GM12875 (cell line): Measurements from ENCODE around the gene SUN2.

ENCODE experiments used
- H3K4me3 ChIP-seq: one replicate; pipeline ENCODE4 v1.5.1; 2011; ENCODE audit warnings: low read depth, low read length, control low read depth
- TF ChIP-seq, protein P1 (sequence below): IDR thresholded peaks from 2 replicates; pipeline ENCODE4 v1.5.1; 2011; ENCODE audit warnings: low read depth, mild to moderate bottlenecking, control low read depth, inconsistent platforms, low read length, moderate library complexity, borderline replicate concordance; ENCODE audit not compliant: insufficient read depth

Gene SUN2

DNA sequence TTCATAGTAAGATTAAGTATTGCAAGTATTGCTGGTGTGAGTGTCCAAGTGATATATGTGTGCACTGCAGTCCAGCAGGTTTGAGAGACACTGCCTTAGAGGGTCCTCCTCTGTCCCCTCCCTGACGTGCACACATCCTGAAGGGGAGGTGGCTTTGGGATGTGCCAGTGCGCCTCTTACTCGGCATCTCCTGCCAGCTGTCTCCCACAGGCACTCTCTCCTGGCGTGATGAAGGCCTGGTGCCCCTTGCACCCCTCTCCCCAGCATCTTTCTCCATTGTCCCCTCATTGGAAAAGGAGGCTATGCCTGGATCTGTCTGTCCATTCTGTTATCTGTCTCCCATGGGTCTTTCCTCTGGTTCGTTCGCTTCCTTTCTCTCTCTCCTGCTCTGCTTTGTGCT is 25.9 kb downstream of the SUN2 start:
- H3K4me3 ChIP-seq, result no peak overlapping the region
- TF ChIP-seq, protein P1, sequence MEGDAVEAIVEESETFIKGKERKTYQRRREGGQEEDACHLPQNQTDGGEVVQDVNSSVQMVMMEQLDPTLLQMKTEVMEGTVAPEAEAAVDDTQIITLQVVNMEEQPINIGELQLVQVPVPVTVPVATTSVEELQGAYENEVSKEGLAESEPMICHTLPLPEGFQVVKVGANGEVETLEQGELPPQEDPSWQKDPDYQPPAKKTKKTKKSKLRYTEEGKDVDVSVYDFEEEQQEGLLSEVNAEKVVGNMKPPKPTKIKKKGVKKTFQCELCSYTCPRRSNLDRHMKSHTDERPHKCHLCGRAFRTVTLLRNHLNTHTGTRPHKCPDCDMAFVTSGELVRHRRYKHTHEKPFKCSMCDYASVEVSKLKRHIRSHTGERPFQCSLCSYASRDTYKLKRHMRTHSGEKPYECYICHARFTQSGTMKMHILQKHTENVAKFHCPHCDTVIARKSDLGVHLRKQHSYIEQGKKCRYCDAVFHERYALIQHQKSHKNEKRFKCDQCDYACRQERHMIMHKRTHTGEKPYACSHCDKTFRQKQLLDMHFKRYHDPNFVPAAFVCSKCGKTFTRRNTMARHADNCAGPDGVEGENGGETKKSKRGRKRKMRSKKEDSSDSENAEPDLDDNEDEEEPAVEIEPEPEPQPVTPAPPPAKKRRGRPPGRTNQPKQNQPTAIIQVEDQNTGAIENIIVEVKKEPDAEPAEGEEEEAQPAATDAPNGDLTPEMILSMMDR, result no peak

GRCh38 chr22:38728871-38729796 is 26.7 kb downstream of the SUN2 start:
- TF ChIP-seq, protein P1, result no peak
- no peak overlapping the region for H3K4me3 ChIP-seq

DNA sequence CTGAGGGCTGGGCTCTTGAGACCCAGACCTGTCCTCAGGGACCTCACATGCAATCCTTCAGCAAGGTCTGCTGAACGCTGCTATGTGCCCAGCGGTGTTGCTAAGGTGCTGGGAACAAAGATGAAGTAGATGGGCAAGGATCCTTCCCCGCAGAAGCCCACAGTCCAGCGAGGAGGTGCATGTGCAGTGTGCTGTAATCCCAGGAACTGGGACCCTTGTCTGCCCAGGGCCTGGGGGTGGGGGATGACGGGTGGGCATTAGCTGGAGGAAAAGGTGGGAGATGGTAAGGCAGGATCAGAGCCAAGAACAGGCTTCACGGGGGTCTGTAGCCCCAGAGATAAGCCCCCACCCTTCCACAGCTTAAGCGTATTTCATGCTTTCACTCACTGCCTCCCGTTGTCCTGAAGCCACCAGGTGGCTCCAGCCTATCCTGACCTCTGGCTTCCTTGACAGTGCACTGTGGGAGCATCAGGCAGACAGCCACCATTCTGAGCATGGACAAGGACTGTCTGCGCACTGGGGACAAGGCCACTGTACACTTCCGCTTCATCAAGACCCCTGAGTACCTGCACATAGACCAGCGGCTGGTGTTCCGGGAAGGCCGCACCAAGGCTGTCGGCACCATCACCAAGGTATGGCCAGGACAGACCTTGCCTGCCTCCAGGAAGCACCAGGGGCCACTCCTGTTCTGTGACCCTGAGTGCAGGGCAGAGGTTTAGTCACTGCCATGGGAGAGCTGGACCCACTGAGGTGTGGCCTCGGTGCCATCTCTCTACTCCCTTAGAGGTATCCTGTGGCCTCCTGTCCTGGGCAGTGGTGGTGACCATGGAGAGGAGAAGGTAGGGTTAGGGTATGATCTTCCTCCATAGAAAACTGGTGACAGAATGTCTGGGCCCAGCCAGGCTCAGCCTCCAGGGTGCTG is 28.0 kb downstream of the SUN2 start:
- H3K4me3 ChIP-seq, result no peak overlapping the region
- TF ChIP-seq, protein P1, result no peak

- TF ChIP-seq, protein P1, result no peak
- H3K4me3 ChIP-seq, result no peak overlapping the region
Observed at GRCh38 chr22:38727123-38727522, 28.7 kb downstream of the SUN2 start.

- TF ChIP-seq, protein P1, result no peak
- no peak overlapping the region for H3K4me3 ChIP-seq
Observed at GRCh38 chr22:38725900-38726655, 29.7 kb downstream of the SUN2 start.

- TF ChIP-seq, protein P1, result peak; percentile 54; the same call in 1 of the 2 replicates
- no peak overlapping the region for H3K4me3 ChIP-seq
Observed at GRCh38 chr22:38724926-38725571, 30.7 kb downstream of the SUN2 start.
